ENCODE results near the gene GRIK2. TPM values are rescaled to one million over a fixed set of nuclear protein-coding genes. Genes with fewer than 3 reads are reported as not detected.

The GRIK2 gene
- total and polyA plus RNA-seq, 2 of the 4 experiments (the other 2 are of a cell fraction), result 8.2 to 15.2 TPM

DNA sequence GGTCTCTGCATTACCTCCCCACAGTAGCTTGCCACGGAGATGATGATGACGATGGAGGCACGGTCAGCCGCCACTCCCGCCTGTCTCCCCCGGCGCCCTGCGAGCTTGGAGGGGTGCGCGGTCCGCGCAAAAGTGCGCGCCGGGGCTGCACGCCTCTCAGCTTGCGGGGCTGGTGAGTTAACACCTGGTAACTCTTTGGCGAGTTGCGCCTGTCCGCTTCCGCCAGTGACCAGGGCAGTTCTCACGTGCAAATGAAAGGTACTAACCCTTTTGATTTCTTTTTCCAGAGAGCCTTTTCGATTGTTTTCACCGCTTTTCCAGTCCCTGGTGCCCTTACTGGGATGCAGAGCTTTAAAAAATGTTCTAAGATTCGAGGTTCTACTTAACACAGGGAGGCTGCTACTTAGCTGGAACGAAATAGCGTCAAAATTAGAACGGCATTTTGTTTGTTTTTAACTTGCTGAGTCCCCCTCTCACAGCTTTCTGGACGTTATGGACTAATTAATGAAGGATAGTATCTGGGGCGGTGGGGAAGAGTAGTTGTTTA lies 6.2 kb downstream of the GRIK2 start:
- 17% methylated on average over 9 of the region's 30 CpGs; no CpG with 5 or more reads in 1 of the 2 experiments for WGBS, 2 experiments (ENCODE audit: extremely low coverage in 2 of 2, insufficient read length in 1 of 2)
- dilution Hi-C loops (cut with HindIII; ENCODE audit: low sequenced_read_pairs, unreplicated experiment), result no loop called here
- CTCF ChIA-PET, result no interaction called here

More for the DNA sequence above, 6.2 kb downstream of the GRIK2 start:
- POLR2A ChIA-PET (ENCODE audit: unreplicated experiment), result no interaction called here
- no peak overlapping the region for H2BK5ac ChIP-seq (ENCODE audit: low read depth, low read length, poor library complexity, severe bottlenecking)
- peaks cover 10 to 14% of the 10 kb centered on the region in 2 experiments; a peak in 2 of 4 replicates for H3K79me1 ChIP-seq (ENCODE audit: low read depth in 1 of 2, low read length in 2 of 2)
- H2BK20ac ChIP-seq (ENCODE audit: low read depth, low read length), result no peak overlapping the region
- no peak overlapping the region for H2BK120ac ChIP-seq (ENCODE audit: low read depth, low read length)
- no peak overlapping the region for H2AK9ac ChIP-seq (replicated peaks; ENCODE audit: low read depth, low read length, poor library complexity)
- H3K14ac ChIP-seq (replicated peaks; ENCODE audit: low read depth, low read length), result no peak overlapping the region
- peak overlapping the region; percentile 81 for H2AFZ ChIP-seq (replicated peaks; ENCODE audit: low read length, poor library complexity)
- no TSS peak for BruUV-seq (replicated peaks)
- intact Hi-C loops (cut with micrococcal nuclease) (loop anchor here (2.0 to 10.0 kb wide), 6 partner anchors 139 to 1295 kb away; no protein-coding TSS in a partner anchor), in situ Hi-C loops (cut with MboI; ENCODE audit: low sequenced_read_pairs) (no loop called here)
- H3K36me3 ChIP-seq (ENCODE audit: control insufficient read depth, insufficient read depth, low read length), result no peaks in the 10 kb centered on the region; the same call in 1 of the 2 replicates
- no peak overlapping the region for H3K27ac ChIP-seq (ENCODE audit: insufficient read depth, low read length)
- no peak overlapping the region for H3K18ac ChIP-seq (ENCODE audit: low read depth, low read length)
- no peak overlapping the region for H2AK5ac ChIP-seq (ENCODE audit: low read depth, low read length)
- DNase-seq (no peak), ATAC-seq (ENCODE audit: low read depth) (no peak)
- no peak overlapping the region for H4K91ac ChIP-seq (ENCODE audit: insufficient read depth, low read depth, low read length)
- H2BK15ac ChIP-seq (ENCODE audit: low read depth, low read length), result no peak overlapping the region
- peak overlapping the region; percentile 73; the same call in 1 of the 2 replicates for H3K9ac ChIP-seq (ENCODE audit: low read depth, low read length)
- H3K9me3 ChIP-seq (ENCODE audit: control insufficient read depth, insufficient read depth, low read length), result no peaks in the 10 kb centered on the region
- H4K20me1 ChIP-seq (ENCODE audit: insufficient read depth, low read length), result no peaks in the 10 kb centered on the region
- no peak overlapping the region; the same call in 1 of the 2 replicates for H3K4ac ChIP-seq (ENCODE audit: low read depth, low read length)
- 0 out of 2 replicates have a peak, but pooled peaks cover 2% of the 10 kb centered on the region for H3K9me1 ChIP-seq (ENCODE audit: insufficient read depth, low read length)
- H3K4me1 ChIP-seq (ENCODE audit: control insufficient read depth, insufficient read depth, low read length), result 0 out of 2 replicates have a peak, but pooled peaks cover 8% of the 10 kb centered on the region
- TF ChIP-seq RCOR1 (IDR thresholded peaks at IDR 0.05; ENCODE audit: insufficient replicate concordance, low read length) (no peak), BHLHE40 (IDR thresholded peaks at IDR 0.05; ENCODE audit: low read depth, low read length) (0 out of 2 replicates have a peak, but pooled peaks have one; percentile 11)
- H3K27me3 ChIP-seq (ENCODE audit: control insufficient read depth, insufficient read depth, low read length), result no peaks in the 10 kb centered on the region; the same call in 1 of the 2 replicates
- no peak overlapping the region for H3K23ac ChIP-seq (ENCODE audit: low read depth, low read length)
- H3K4me3 ChIP-seq (ENCODE audit: insufficient read depth, low read depth, low read length), result peak overlapping the region; percentile 57
- peak overlapping the region; percentile 91 for H3K4me2 ChIP-seq (ENCODE audit: low read depth, low read length)
- no peak overlapping the region; a peak in 1 of 4 replicates for H4K8ac ChIP-seq (ENCODE audit: low read depth in 2 of 2, low read length in 2 of 2)
- H3K56ac ChIP-seq (ENCODE audit: extremely low read depth, insufficient read depth, low read length), result no peak overlapping the region
- H4K5ac ChIP-seq (ENCODE audit: low read depth, low read length), result no peak overlapping the region

All from IMR-90 (cell line).